ENCODE results near the gene LYPD4. TPM values are rescaled to one million over a fixed set of nuclear protein-coding genes. Genes with fewer than 3 reads are reported as not detected.
A peak's percentile ranks its signal among the peaks of the same experiment; 100 is the strongest.

The LYPD4 gene
- total RNA-seq, 3 donors from 2014 or later = not detected

DNA sequence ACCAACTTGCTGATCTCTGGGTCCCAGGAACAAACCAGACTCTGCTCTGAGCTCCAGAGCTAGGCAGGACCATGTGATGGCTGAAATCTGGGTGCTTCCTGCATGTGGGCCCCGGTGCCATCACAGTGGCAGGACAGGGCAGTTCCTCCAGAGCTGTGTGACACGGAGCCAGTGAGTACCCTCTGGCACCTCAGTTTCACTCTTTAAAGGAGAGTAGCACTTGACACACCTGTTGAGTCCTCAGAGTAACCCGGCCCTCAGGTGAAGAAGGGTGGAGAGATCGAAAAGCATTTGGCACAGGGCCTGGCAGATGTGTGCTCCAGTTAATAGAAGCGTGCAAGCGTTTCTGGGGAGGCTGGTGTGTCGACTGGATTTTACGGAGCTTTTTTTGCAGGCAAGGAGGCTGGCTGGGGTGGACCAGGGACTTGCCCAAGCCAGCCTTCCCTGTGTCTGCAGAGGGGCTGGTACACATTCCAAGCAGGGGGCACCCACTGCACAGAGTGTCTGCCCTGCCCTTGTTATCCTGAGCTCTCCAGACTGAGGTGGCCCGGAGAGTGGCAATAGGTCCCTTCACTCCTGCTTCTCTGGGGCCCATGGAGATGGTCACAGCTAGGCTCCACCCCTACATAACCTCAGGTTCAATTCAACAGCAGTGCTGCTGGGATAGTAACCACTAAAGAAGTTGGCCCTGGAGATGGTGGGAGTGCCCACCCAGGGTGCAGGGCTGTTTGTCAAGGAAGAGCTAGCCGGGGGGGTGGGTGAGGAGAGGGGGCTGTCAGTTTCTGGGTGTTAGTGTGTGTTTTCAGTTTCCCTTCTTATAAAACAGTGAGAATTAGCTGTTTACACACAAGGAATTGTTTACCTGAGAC lies 23.9 kb upstream of the LYPD4 start:
- Mint-ChIP-seq H3K36me3 (ENCODE audit: insufficient read depth) (peaks cover 44% of the 10 kb centered on the region), H3K27me3 (ENCODE audit: low read depth) (no peaks in the 10 kb centered on the region), H3K9me3 (no peaks in the 10 kb centered on the region), H3K4me1 (ENCODE audit: low read depth) (peaks cover 83% of the 10 kb centered on the region), H3K4me3 (peak overlapping the region; percentile 51)
- DNase-seq (no peak), ATAC-seq (no peak)

DNA sequence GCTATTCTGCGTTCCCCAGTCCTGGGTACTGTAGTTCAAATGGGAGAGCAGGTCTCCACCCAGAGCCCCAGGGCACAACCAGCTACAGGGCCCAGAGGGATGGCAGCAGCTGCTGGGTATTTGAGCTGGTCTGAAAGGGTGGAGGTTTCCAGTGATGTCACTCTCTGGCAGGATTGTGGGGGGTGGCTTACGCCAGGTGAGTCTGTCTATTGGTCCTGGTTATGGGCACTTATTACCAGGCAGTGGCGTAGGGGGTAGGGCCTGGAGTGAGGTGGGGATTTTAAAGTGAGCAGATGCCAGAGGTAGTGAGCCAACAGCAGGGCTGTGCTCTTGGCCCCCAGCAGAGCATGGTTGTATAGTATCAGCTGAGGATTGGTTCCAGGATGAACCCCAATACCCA lies 21.8 kb upstream of the LYPD4 start:
- H3K4me3 Mint-ChIP-seq = peak overlapping the region; percentile 42
- peaks cover 84% of the 10 kb centered on the region for H3K4me1 Mint-ChIP-seq (ENCODE audit: low read depth)
- no peaks in the 10 kb centered on the region for H3K27me3 Mint-ChIP-seq (ENCODE audit: low read depth)
- DNase-seq (no peak), ATAC-seq (peak; percentile 6 to 18)
- peaks cover 54% of the 10 kb centered on the region for H3K36me3 Mint-ChIP-seq (ENCODE audit: insufficient read depth)
- no peaks in the 10 kb centered on the region for H3K9me3 Mint-ChIP-seq

- ATAC-seq (no peak), DNase-seq (no peak)
- Mint-ChIP-seq H3K36me3 (ENCODE audit: insufficient read depth) (peaks cover 54% of the 10 kb centered on the region), H3K27me3 (ENCODE audit: low read depth) (no peaks in the 10 kb centered on the region), H3K4me3 (peak overlapping the region; percentile 88), H3K4me1 (ENCODE audit: low read depth) (peaks cover 72% of the 10 kb centered on the region), H3K9me3 (no peaks in the 10 kb centered on the region)
These were observed 19.9 kb upstream of the LYPD4 start for GRCh38 chr19:41864374-41864773.

GRCh38 chr19:41863209-41863931 lies 18.9 kb upstream of the LYPD4 start:
- Mint-ChIP-seq H3K4me1 (ENCODE audit: low read depth) (peaks cover 66% of the 10 kb centered on the region), H3K4me3 (peak overlapping the region; percentile 88), H3K36me3 (ENCODE audit: insufficient read depth) (peaks cover 50% of the 10 kb centered on the region), H3K27me3 (ENCODE audit: low read depth) (no peaks in the 10 kb centered on the region), H3K9me3 (no peaks in the 10 kb centered on the region)
- ATAC-seq (no peak), DNase-seq (no peak)

- no peak for DNase-seq
These were observed 18.0 kb upstream of the LYPD4 start for GRCh38 chr19:41862445-41862986.

DNA sequence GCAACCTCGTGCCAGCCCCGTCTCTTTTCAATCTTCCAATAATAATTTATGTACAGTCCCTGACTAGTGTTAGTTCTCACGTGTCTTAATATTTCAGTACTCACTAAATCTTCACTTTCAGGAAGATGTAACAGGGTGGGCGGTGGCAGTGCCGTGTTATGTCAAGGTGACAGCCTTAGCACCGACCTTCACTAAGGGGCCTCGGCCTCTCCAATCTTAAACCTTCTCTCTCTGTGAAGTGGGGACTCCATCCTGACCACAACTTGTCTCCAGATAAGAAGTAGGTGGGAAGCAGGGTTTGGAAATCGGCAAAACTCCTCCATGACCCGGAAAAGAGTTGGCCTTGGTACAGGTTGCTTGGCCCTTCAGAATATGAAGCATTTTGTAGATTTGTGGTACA lies 17.4 kb upstream of the LYPD4 start:
- H3K27me3 Mint-ChIP-seq (ENCODE audit: low read depth) = no peaks in the 10 kb centered on the region
- H3K9me3 Mint-ChIP-seq = no peaks in the 10 kb centered on the region
- no peak for ATAC-seq
- peaks cover 55% of the 10 kb centered on the region for H3K4me1 Mint-ChIP-seq (ENCODE audit: low read depth)
- peaks cover 44% of the 10 kb centered on the region for H3K36me3 Mint-ChIP-seq (ENCODE audit: insufficient read depth)
- H3K4me3 Mint-ChIP-seq = peak overlapping the region; percentile 88
- no peak for DNase-seq

More at GRCh38 chr19:41862445-41862986, 18.0 kb upstream of the LYPD4 start:
- peaks cover 44% of the 10 kb centered on the region for H3K36me3 Mint-ChIP-seq (ENCODE audit: insufficient read depth)
- H3K4me1 Mint-ChIP-seq (ENCODE audit: low read depth) = peaks cover 57% of the 10 kb centered on the region
- peak overlapping the region; percentile 88 for H3K4me3 Mint-ChIP-seq
- no peak for ATAC-seq
- no peaks in the 10 kb centered on the region for H3K9me3 Mint-ChIP-seq
- H3K27me3 Mint-ChIP-seq (ENCODE audit: low read depth) = no peaks in the 10 kb centered on the region

- ATAC-seq (no peak), DNase-seq (no peak)
- Mint-ChIP-seq H3K27me3 (ENCODE audit: low read depth) (no peaks in the 10 kb centered on the region), H3K4me1 (ENCODE audit: low read depth) (peaks cover 51% of the 10 kb centered on the region), H3K4me3 (peak overlapping the region; percentile 88), H3K36me3 (ENCODE audit: insufficient read depth) (peaks cover 41% of the 10 kb centered on the region), H3K9me3 (no peaks in the 10 kb centered on the region)
These were observed 16.8 kb upstream of the LYPD4 start for GRCh38 chr19:41861116-41861768.

- Mint-ChIP-seq H3K4me1 (ENCODE audit: low read depth) (peaks cover 47% of the 10 kb centered on the region), H3K4me3 (peak overlapping the region; percentile 88), H3K27me3 (ENCODE audit: low read depth) (peaks cover 2% of the 10 kb centered on the region), H3K9me3 (no peaks in the 10 kb centered on the region), H3K36me3 (ENCODE audit: insufficient read depth) (peaks cover 39% of the 10 kb centered on the region)
- DNase-seq (peak; percentile 43), ATAC-seq (no peak)
These were observed 16.1 kb upstream of the LYPD4 start for GRCh38 chr19:41860419-41861115.

DNA sequence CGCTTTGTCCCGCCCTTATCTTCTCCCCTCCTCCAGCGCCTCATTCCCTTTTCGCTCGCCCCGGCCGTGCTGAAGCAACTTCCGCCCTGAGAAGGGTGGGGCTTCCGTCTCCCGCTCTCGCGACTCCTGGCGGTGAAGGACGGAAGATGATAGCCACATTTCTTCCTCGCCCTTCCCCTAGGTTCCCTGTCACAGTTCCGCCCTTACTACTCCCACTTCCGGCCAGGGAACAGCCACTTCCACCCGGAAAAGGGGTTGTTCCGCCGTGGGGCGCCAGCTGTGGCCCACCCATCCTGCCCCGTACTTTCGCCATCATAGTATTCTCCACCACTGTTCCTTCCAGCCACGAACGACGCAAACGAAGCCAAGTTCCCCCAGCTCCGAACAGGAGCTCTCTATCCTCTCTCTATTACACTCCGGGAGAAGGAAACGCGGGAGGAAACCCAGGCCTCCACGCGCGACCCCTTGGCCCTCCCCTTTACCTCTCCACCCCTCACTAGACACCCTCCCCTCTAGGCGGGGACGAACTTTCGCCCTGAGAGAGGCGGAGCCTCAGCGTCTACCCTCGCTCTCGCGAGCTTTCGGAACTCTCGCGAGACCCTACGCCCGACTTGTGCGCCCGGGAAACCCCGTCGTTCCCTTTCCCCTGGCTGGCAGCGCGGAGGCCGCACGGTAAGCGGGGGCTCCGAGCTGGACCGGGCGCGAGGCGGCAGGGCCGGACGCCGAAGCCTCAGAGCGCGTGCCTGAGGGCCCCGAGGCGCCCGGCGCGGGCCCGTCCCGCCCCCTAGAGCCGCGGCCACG lies 15.3 kb upstream of the LYPD4 start, which contains the start of gene RPS19:
Gene RPS19, plus strand, starts transcription at position 638 of the 801 bp plus-strand sequence. CDS start 520 bp downstream, outside the sequence.
- Mint-ChIP-seq H3K9me3 (no peaks in the 10 kb centered on the region), H3K4me3 (peak within 1 kb of the TSS; percentile 88), H3K27me3 (ENCODE audit: low read depth) (peaks cover 2% of the 10 kb centered on the region), H3K4me1 (ENCODE audit: low read depth) (peaks cover 44% of the 10 kb centered on the region), H3K36me3 (ENCODE audit: insufficient read depth) (peaks cover 39% of the 10 kb centered on the region)
- ATAC-seq (peak; percentile 84 to 87), DNase-seq (peak; percentile 98)

DNA sequence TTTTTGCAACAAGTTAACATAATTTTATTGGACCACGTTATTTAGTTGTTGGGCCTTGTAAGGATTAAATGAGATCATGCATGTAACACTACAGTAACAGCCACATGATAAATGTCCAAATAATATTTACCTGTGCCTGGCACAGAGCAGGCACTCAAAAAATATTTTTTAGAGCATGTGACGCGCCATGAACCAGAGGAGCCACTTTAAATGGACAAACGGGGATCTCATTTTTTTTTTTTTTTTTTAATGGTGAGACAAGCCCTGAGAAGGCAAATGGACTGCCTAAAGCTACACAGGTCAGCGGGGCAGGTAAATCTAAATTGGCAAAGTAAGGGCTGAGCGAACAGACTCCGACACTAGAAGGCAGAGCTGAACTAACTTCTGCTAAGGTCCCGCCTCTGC lies 14.7 kb upstream of the LYPD4 start:
- H3K36me3 Mint-ChIP-seq (ENCODE audit: insufficient read depth) = peaks cover 34% of the 10 kb centered on the region
- H3K4me3 Mint-ChIP-seq = peak overlapping the region; percentile 88
- ATAC-seq (no peak), DNase-seq (no peak)
- no peaks in the 10 kb centered on the region for H3K9me3 Mint-ChIP-seq
- H3K4me1 Mint-ChIP-seq (ENCODE audit: low read depth) = peaks cover 38% of the 10 kb centered on the region
- peaks cover 2% of the 10 kb centered on the region for H3K27me3 Mint-ChIP-seq (ENCODE audit: low read depth)

GRCh38 chr19:41853768-41854167 lies 9.3 kb upstream of the LYPD4 start:
- H3K4me3 Mint-ChIP-seq = no peak overlapping the region
- peaks cover 5% of the 10 kb centered on the region for H3K27me3 Mint-ChIP-seq (ENCODE audit: low read depth)
- no peaks in the 10 kb centered on the region for H3K4me1 Mint-ChIP-seq (ENCODE audit: low read depth)
- ATAC-seq (no peak), DNase-seq (no peak)
- H3K36me3 Mint-ChIP-seq (ENCODE audit: insufficient read depth) = no peaks in the 10 kb centered on the region
- H3K9me3 Mint-ChIP-seq = no peaks in the 10 kb centered on the region

- no peak for DNase-seq
- Mint-ChIP-seq H3K9me3 (no peaks in the 10 kb centered on the region), H3K36me3 (ENCODE audit: insufficient read depth) (no peaks in the 10 kb centered on the region), H3K27me3 (ENCODE audit: low read depth) (peaks cover 5% of the 10 kb centered on the region), H3K4me3 (no peak overlapping the region), H3K4me1 (ENCODE audit: low read depth) (no peaks in the 10 kb centered on the region)
- no peak for ATAC-seq
These were observed 8.9 kb upstream of the LYPD4 start for GRCh38 chr19:41853344-41853743.

GRCh38 chr19:41851456-41851855 lies 7.0 kb upstream of the LYPD4 start:
- H3K4me1 Mint-ChIP-seq (ENCODE audit: low read depth) = no peaks in the 10 kb centered on the region
- H3K27me3 Mint-ChIP-seq (ENCODE audit: low read depth) = peaks cover 5% of the 10 kb centered on the region
- DNase-seq (no peak), ATAC-seq (no peak)
- H3K36me3 Mint-ChIP-seq (ENCODE audit: insufficient read depth) = no peaks in the 10 kb centered on the region
- H3K4me3 Mint-ChIP-seq = no peak overlapping the region
- H3K9me3 Mint-ChIP-seq = no peaks in the 10 kb centered on the region
